Measurements from ENCODE around the gene LSM12. TPM values are rescaled to one million over a fixed set of nuclear protein-coding genes. Genes with fewer than 3 reads are reported as not detected.
"Not testable (repeated sequence)": the region's sequence is repeated elsewhere in the genome, so short reads cannot be mapped to it uniquely, and the experiment has no call there.

Gene LSM12
- 22.6 TPM for total RNA-seq

DNA sequence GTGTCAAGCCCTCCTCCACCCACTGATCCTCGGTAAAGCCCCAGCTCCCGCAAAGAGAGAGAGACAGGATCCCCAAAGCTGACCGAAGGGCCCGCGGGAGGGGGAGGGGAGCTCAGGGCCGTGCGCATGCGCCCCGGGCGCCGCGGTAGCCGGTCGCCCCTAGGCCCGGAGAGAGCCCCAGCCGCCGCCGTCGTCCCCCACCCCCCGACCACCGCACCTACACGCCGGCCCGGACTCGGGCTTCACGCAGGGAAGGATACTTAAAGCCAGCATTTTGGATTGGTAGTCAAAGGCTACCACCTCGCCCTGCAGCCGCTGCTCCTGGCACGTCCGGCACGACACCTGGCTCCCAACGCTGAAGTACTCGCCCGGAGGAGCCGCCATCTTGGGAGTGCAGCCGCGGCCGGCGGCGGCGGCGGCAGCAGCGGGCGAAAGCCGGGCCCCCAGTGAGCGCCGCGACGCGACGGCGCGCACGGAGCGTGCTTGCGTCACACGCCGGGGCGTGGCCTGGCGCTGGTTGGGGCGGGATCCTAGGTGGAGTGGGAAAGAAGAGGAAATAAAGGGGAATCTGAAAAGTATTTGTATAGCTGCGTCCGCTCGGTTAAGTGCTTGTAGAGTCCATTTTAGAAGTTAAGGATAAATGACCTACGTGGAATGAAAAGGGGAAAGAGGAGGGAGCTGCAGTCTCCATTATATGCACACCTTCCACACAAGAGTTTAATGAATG, at the start of gene LSM12:
LSM12 (minus strand) TSS at position 468 of the 727 bp plus-strand sequence; CDS start at position 384, 84 bp downstream.
- peak; percentile 81 for ATAC-seq

GRCh38 chr17:44115585-44116415, 49.3 kb upstream of the LSM12 start:
- no peak for ATAC-seq
- DNase-seq (ENCODE audit: low spot score) = no peak

More for the DNA sequence above, at the start of gene LSM12:
- peak; percentile 91 for DNase-seq (ENCODE audit: low spot score)

DNA sequence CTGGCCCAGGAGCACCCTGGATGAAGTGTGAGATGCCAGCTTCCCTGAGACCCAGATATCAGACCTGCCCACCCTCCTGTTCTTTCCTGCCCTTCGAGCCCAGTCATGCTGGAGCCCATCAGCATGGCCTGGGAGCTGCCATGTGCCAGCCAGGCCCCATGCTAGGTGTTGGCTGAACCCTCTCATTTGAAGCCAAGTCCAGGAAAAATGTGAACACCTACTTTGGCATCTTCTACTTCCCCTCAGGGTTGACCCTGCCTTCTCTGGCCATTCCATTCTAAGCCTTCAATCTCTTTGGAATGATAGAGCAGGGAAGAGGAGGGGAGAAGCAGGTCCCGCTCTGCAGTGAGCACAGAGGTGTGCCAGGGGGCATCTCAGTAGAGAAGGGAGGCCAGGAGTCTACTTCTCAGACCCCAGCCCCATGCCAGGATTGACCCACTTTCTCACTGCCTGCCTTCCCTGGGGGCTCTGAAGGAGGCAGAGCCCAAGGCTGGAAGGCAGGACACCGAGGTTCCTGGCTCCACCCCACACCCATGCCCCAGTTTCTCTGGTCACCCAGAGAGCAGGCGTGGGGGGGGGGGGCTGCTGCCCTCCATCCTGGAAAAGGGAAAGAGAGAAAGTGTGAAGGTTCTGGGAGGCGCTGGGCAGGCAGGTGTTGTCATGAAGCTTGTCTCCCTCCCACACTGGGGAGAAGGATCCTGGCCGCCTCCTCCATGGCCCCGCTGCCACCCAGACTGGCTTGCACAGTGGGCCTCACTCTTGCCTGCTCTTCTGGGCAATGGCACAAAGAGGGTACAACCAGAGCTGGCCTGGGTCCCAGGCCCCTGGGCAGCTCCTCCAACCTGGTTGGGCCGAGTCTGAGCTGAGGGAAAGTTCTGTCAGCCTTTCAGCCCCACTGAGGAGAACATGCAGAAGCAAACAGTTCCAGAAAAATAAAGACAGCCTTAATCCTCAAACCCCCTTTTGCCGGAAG, 47.7 kb upstream of the LSM12 start:
- DNase-seq (ENCODE audit: low spot score) = no peak
- ATAC-seq = no peak

DNA sequence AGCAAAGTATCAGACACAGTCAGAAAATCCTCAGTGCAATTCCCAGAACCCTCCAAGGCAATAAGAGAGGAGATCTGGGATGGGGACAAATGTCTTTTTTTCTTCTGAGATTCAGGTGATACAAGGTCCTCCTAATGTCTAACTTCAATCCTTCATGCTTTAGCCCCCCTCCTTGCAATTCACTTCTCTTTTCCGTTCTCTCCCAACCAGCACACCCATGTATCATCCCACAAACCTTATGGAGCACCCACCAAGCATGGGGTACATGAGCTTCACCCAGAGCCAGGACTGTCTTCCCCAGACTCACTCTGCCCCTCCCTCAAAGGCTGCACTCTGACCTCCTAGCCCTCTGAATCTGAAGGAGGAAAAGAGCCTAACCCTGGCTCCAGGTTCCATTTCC, 46.9 kb upstream of the LSM12 start:
- ATAC-seq (no peak), DNase-seq (ENCODE audit: low spot score) (no peak)

DNA sequence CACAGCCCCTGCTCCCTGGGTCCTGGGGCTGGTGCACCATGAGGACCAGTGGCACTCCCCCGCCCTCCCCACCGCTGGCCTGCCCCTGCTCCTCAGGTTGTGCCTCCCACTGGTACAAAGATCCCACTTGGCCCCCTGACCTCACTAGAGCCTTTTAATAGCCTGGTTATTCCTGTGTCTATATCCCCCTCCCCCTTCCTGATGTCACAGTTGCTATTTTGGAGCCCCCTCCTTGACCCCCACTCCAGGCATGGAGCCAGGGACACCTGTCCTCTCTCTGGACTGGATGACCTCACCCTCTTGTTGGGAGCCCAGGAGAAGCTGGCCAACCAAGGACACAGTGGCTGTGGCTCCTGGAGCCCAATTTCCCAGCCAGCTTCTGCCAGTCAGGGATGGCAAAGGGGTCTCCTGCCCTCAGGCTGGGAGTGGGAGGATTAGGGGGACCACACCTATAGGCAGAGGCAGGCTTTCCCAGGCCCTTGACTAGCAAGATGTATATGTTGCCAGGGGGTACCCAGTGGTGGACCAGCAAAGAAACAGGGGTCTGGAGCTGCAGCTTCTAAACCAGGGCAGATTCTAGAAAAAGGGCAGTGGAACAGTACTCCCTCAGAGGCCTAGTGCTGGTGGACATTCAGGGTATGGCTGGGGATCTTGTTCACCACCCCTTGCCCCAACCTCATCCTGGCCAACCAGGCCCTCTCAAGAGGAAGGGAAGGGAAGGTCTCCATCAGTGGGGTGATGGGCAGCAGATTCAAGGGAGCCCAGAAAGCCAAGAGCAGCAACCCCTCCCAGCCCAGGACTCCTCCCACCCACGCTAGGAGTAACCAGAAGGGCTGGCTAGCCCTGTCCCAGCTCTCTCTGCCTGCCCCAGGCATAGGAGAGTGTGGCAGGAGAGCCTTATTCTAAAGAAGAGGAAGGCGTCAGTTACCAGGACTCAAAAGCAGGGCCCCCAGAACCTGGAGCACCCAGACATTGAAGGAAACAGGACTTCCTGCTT, 46.1 kb upstream of the LSM12 start:
- ATAC-seq (no peak), DNase-seq (ENCODE audit: low spot score) (no peak)

DNA sequence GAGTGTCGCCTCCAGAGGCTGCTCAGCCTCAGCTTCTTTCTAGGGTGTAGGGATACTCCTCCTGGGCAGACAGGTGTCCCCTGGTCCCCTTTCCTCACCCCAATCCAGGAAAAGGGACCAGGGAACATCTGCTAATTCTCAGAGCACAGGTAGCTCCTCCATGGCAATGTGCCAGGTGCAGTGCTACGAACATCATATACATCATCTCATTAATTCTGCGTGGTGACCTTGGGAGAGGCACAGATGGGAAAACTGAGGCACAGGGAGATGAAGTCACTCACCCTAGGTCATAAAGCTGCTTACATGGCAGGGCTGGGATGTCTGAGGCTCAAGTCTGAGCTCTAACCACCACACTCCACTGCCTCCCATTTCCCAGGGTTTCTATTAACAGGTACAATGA, 45.3 kb upstream of the LSM12 start:
- DNase-seq (ENCODE audit: low spot score) (no peak), ATAC-seq (no peak)

DNA sequence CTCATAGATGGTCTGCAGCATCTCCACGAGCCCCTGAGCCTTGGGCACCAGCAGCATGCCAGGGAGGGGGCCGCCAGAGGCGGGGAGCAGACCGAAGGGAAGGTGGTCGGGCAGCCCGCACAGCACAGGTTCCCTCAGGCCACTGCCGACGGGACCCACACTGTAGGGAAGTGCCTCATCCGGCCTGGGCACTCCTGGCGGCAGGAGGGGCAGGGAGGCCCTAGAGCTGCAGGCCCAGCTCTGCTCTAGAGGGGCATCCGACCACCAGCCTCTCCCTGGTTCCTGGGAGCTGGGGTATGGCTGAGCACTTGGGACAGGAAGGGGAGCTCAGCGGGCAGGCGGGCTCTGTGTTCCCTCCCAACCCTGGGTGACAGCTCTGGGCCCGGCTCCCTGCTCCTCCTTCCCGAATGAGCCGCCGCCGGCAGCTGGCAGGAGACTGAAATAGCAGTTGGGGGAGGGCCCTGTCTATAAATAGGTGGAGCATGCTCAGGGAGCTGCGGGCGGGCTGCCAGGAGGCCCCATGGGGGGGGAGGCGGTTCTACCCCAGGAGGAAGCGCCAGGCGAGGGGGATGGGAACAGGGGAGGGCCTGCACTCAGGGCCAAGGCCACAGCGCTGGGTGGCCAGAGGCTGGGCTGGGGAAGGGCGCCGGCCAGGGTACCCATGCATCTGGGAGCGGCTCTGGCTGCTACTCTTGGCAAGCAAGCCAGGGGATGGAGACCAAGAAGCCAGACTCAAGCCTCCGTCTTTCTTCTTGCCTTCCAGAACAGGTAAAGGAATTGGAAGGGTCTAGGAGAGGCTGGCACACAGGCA, 44.6 kb upstream of the LSM12 start:
- DNase-seq (ENCODE audit: low spot score) (peak; percentile 99), ATAC-seq (peak; percentile 83)

DNA sequence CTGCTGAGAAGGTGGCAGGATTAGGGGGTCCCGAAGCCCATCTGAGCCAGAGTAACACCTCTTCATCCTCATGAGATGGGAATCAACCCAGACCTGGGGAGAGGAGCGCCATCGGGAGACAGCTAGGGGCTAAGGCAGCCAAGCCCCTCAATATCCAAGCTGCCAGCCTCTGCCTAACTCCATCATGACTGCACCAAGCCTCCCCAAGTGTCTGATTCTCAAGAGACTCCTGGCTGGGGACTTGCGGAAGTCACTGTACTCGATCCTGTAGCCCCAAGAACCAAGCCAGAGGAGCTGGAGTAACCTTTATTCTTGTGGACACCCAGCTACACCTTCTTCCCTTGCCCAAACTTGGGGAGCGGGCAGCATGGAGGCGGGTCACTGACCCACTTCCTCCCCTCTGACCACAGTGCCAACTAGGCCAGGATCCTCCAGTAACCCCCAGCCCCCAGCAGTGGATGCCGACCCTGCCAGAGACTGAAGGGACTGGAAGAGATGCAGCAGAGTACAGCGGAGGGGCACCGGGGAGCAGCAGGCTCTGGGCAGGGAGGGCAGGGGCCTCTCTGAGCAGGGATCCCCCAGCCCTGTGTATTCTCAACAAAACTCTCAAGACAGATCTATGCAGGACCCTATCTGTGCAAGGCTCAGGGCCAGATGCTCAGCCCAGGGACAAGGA, 43.7 kb upstream of the LSM12 start:
- ATAC-seq (no peak), DNase-seq (ENCODE audit: low spot score) (no peak)

DNA sequence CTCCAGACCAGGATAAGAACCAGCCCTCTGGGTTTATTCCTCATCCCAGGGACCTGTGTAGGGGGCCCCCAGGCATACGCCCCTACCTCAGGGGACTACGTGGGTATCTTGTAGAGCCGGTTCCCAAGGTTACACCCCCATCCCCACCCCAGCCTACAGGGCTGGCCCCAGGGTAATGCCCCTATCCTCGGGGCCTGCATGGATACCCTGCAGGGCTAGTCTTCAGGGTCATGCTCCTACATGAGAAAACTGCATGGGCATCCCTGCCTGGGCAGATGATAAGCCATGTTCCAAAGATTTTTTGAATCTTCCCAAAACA, 42.8 kb upstream of the LSM12 start:
- ATAC-seq (no peak), DNase-seq (ENCODE audit: low spot score) (no peak)

DNA sequence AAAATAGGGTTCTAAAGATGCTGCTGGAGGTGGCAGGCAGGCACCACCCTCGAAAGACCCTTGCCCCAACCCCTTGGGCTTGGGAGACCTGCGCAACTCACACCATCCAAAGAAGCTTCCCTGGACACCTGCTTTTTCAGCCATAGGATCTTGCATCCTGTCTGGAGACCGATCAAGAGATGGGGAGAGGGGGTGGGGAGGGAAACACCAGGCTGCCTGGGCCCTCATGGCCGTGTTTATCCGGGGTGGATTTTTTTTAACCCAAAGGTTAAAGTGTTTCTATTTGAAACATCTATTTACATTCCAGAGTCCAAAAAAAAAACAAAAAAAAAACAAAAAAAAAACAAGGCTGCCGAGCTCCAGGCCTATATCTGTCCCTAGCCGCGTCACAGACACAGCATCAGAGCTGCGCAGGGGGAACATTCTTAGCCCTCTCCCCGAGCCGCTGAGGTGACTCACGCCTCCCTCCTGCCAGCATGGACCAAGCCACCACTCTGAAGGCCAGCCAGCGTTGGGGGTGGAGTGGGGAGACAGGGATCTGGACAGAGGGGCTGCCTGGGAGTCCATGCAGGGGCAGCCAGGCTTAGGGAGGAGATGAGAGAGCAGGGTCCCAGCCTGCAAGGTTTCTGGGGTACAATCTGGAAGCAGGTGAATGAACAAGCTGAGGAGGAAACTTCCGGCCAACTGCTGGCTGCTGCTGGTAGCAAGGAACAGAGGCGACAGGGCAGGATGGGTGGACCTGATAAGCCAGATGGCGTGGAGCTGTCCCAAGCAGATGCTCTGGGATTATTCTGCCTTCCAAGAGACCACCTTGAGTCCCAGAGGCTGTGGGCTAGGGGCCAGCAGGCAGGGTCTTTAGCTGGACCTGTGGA, 42.2 kb upstream of the LSM12 start:
- DNase-seq (ENCODE audit: low spot score) (peak; percentile 88), ATAC-seq (peak; percentile 69)

DNA sequence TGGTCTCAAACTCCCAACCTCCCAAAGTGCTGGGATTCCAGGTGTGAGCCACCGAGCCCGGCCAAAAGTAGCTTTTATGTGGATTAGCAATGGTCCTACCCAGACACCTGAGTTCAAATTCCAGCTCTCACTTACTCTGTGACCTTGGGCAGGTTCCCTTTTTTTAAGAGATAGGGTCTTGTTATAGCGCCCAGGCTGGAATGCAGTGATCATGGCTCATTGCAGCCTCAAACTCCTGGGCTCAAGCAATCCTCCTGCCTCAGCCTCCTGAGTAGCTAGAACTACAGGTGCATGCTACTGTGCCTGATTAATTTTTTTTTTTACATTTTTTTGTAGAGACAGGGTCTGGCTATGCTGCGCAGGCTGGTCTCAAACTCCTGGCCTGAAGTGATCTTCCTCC, 40.3 kb upstream of the LSM12 start:
- no peak for ATAC-seq
- DNase-seq (ENCODE audit: low spot score) = no peak

GRCh38 chr17:44105941-44106340, 39.5 kb upstream of the LSM12 start:
- no peak for ATAC-seq
- no peak for DNase-seq (ENCODE audit: low spot score)

- DNase-seq (ENCODE audit: low spot score) = no peak
- no peak for ATAC-seq
Measured at GRCh38 chr17:44105483-44105882, 39.0 kb upstream of the LSM12 start.

DNA sequence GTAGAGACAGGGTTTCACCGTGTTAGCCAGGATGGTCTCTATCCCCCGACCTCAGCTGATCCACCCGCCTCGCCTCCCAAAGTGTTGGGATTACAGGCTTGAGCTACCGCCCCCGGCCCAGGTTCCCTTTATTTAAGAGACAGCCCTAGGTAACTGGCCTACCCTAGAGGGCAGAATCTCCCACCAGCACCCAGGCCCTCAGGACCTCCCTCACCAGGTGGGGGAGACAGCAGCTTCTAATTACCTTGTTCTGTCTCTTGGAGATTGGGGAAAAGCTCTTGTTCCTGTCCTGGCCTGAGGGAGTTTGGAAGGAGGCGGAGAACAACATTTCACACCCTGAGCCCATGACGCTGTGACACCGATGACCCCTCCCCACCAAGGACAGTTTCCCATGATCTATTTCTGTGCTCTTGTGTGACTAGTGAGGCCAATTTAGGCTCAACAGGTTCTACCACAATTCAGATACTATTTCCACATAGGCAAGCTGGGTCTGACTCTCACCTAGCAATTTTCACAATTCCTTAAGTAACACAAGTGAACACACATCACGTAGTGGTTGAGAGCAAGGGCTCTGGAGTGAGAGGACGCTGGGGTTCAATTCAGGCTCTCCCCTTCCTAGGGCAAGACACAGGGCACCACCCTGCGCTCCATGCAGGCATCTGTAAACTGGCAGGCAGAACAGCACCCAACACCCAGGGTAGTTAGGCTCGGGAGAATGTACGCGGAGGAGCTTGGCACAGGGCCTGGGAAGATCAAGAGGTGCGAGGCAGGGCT, 36.6 kb upstream of the LSM12 start:
- DNase-seq (ENCODE audit: low spot score) (no peak), ATAC-seq (peak; percentile 19)

DNA sequence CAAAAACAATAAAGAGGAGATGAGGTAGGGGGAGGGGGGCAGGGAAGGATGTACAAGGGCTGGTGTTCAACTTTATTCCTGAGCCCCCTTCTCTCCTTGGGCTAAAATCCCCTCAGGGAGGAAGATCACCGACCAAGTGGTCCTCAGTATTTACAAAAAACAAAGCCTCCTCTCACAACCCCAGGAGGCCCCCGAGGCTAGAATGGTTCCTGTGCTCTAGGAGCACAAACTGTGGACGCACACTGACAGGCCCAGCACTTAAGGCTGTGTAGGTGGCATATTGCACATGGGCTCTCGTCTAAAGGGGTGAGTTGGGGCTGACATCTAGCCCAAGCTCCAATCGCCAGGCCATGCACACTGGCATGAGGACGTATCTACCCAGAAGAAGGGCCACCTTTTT, 35.4 kb upstream of the LSM12 start:
- not testable (repeated sequence) for ATAC-seq

DNA sequence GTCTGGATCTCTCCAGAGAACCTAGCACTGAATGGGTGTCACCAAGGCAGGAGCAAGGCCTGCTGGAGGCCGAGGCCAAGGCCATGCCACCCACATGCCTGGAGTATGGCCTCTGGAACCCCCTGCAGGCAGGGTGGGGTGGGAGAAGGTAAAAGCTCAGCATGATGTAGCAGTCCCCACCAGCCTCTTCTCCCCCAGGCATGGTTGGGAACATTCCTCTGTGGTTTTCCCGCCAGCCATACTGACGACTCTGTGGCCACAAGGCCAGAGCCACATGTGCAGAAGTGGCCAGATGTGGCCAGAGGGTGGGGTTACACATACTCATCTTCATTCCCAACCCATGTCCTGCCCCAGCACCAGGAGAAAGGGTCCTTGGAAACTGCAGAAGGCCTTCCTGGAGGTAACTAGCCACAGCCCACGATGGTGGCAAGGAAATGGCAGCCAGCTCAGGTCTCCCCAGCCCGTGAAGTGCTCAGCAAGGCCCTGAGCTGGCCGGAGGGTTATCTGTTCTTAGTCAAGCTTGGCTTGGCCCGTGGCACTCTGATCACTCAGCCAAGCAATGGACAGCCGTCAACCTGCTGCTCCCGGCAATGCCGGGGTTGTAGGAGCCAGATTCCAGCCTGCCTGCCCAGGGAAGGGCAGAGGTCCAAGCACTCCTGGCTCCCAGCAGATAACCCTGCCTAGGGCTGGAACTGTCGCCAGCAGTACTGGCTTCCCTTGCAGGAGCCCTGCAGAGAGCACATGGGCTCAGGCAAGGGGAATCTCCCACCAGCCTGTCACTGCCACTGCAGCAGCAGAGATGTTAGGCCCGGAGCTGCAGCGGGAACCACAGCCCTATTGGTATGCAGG, 30.9 kb upstream of the LSM12 start:
- DNase-seq (ENCODE audit: low spot score) = peak; percentile 97
- peak; percentile 92 for ATAC-seq

More for the DNA sequence above, 35.4 kb upstream of the LSM12 start:
- DNase-seq (ENCODE audit: low spot score) = not testable (repeated sequence)
